Urothelium cell line (cell line): ENCODE measurements around the gene SS18L1.

Source experiments
- DNase-seq: peaks from one replicate; pipeline ENCODE4 v3.0.0; 2011; ENCODE audit warnings: low spot score, mixed read lengths
- FAIRE-seq: peaks from 2 replicates; lab custom pipeline; 2011; peaks lifted over from hg19 to GRCh38; lab: Jason Lieb, UNC

SS18L1 gene

DNA sequence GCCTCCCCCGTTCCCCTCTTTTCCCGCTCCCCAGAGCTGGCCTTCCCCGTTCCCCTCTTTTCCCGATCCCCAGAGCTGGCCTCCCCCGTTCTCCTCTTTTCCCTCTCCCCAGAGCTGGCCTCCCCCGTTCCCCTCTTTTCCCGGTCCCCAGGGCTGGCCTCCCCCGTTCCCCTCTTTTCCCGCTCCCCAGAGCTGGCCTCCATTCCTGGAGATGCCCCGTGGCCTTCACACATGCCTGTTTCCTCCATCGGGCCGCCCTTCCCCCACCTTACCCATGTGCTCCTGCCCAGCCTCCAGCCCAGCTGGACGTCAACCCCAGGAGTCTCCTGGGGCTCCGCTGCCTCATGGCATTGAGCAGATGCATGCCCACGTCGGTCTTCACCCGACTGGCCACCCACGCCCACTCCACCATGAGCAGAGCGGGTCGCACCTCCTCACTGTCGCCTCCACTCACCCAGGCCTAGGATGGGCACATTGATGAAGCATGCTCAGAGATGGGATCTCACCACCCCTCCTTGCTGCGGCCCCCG is 8.3 kb downstream of the SS18L1 start:
- DNase-seq (no peak), FAIRE-seq (no peak)

DNA sequence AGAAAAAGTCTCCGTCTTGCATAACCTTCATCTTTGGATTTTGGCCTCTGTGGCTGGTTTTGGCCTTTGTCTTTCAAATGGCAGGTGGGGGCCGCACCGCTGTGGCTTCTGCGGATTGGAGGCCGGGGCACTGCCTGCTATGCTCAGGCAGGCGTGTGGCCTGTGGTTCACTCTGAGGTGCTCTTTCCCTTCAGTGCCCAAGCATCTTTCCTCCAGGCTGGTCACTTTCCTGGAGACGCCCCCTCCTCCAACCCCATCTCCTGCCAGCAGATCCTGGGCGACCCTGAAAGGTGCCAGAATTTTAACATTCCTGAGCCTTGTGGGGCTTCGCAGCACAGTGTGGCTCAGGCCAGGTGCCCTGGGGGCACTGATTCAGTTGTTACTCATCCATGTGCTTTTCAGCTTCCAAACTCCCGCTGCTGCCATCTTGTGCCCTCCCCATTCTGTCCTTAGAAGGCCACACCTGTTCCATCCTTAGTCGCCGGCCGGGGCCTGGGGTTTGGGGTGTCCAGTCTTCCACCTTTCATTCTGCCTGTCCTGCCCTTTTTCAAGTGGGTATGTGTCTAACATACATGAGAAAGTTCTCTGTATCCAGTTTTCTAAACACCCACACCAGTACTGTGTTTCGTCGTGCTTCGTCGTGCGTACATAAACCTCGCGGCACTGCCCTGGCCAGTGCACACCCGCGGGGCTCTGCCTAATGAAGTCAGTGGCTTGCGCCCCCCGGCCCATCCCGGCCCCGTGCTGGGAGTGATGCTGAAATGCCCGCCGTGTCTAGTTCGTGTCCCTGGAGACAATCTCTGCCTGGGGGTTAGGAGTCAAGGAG is 12.1 kb downstream of the SS18L1 start:
- FAIRE-seq (no peak), DNase-seq (no peak)

DNA sequence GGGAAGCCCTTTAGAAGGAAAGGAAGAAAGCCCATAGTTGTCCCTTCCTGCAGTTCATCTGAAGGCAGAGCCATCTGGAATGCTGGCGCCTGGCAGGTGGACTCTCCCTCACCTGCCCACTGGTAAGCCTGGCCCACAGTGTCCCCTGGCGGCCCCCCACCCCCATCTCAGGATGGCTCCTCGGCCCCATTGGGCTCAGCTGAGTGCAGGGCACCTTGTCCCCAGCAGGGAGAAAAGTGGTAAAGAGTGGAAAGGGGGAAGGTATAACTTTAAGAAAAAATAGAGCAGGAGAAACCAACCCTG is 12.6 kb downstream of the SS18L1 start:
- FAIRE-seq (no peak), DNase-seq (no peak)

DNA sequence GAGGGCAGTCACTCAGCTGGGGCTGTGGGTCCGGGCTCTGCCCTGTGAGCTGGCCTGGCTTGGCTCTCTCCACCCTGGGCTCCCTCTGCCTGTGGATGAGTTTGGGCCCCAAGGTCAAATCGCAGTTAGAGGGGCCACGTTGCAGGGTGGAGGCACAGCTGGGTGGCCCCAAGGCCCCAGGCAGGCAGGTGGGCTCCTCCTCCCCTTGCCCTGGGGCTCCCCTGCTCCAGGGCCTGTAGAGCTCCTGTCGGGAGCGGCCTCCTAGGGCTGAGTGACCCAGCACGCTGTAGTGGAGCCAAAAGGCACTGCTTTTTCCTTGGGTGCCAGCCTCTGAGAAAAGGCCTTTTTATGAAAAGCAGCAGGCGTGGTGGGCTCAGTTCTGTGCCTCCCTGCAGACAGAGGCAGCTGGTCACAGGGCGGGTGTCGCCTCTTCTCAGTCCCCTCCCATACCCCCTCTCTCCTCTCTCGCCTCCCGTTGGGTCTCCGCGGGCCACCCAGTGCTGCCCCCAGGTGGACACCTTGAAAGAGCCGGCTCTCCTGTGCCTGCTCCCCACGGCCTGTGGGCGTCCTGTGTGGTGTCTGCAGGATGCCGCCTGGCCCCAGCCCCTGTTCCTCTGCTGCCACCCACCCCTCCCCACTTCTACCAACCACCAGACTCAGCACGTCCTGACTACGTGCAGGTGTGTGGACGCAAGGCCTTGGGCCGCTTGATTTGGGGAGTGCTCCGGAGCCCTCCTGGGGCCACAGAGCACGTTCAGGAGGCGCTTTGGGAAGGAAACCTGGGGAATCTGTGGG is 13.2 kb downstream of the SS18L1 start:
- FAIRE-seq (peak; percentile 72), DNase-seq (peak; percentile 74)

DNA sequence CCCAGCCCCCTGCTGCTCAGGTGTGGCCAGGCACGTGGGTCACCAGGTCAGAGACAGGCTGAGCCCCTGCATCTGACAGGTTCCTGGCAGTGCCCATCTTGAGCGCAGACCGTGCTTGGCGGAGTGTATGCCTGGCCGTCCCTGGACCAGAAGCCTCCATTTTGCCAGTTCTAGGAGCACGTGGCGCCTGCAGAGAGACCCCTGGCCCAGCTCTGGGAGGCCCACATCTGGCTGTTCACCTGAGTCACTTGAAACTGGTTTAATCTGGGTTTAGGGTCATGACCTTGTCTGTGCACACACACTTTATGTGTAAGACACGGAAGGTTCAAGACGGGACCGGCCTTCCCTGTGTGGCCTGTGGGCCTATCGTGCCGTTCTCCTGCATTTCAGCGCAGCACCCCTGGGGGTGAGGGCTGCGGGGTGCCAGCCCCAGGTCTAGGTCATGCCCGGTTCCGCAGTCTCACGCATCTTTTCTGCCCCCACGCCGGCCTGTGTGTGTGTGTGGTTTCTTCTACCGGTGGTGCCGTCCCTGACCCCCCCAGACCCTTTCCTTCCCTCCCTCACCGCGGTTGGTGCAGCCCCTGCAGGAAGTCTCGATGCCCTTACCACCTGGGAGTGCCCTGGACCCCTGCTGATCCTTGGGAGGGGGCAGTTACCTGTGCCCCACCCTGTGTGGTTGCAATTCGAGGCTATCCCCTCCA is 14.0 kb downstream of the SS18L1 start:
- DNase-seq (no peak), FAIRE-seq (no peak)

DNA sequence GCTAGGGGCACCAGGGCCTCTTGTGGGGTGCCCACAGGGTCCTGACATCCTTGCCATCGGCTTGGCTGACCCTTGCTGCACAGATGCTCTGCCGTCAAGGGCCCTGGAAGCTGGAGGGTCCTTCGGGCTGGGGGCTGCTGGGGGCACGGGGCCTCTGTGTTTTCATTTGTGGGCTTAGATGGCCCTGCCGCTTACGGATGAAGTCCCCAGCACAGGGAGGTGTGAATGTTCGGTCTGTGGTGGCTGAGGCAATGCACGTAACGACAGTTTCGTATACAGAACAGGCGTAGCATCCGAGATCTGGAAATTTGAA is 14.5 kb downstream of the SS18L1 start:
- no peak for DNase-seq
- no peak for FAIRE-seq

DNA sequence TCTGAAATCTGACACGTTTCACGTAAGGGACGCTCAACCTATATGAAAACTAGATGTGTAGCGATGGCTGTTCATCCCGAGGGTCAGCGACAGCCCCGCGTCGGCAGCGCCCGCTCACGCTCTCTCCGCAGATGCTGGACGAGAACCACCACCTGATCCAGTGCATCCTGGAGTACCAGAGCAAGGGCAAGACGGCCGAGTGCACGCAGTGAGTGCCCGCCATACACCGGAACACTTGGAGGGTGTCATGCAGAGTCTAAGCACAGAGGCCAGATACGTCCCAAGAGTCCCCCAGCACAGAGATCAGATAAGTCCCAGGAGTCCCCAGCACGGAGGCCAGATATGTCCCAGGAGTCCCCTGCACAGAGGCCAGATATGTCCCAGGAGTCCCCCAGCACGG is 15.0 kb downstream of the SS18L1 start:
- FAIRE-seq (no peak), DNase-seq (no peak)

DNA sequence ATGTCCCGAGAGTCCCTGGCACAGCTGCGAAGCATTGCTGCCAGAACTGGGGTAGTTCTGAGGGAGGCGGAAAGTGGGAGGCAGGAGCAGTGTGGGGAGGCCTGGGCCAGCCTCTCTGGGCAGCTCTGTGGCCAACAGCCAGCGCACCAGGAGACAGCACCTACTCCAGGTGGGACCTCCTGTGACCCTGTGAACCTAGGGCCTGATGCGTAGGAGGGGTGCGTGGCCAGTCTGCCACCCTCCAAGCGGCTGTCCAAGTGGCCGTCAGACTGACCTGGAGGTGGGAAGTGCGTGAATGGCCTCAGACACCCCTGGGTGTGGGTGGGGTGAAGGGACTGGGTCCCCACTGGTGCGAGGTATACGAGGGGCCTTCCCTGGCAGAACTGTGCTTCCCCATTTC is 15.5 kb downstream of the SS18L1 start:
- peak; percentile 72 for FAIRE-seq
- DNase-seq, result no peak

DNA sequence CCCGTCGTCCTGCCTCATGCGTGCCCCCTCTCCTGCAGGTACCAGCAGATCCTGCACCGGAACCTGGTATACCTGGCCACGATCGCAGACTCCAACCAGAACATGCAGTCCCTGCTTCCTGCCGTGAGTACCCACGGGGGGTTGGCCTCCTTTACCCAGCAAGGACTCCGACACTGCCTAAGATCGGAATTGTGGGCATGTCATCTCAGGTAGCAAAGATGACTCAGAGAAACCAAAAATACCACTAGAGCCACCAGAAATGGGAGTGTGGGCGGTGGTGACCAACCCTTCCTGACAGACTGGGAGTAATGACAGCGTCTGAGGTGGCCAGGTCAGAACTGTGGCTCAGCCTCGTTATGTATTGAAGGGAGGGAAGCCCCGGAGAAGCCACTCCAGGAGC is 16.3 kb downstream of the SS18L1 start:
- FAIRE-seq (peak; percentile 93), DNase-seq (peak; percentile 88)

DNA sequence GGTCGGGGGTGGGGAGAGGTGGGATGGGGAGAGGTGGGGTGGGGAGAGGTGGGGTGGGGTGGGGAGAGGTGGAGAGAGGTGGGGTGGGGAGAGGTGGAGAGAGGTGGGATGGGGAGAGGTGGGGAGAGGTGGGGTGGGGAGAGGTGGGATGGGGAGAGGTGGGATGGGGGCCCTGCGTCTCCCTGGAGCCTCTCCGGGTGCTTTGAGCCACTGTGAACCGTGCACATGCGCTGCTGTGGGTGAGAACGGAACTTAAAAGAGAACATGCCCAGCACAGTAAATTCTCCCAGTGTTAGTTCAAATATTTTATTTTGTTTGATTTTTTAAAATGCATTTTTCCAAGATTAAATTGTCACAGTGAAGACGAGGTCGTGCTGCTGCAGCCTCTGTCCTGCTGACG is 16.7 kb downstream of the SS18L1 start:
- DNase-seq (no peak), FAIRE-seq (no peak)

DNA sequence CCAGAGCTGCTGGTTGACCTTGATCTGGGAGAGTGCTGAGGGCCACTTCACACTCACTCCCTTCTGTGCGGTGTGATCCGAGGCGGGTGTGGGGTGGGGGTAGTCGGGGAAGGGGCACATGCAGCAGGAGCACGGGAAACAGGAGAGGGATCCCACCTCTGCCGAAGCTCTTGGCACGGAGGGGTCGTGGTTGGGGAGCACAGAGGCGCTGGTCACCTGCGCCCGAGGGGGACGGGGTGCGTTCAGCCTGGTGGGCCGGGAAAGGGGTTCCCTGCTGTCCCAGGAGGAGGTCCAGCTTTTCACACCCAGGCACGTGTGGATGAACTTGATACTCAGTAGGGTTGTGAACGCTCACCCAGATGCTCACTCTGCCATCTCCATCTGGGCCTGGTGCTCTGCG is 17.3 kb downstream of the SS18L1 start:
- DNase-seq, result no peak
- FAIRE-seq, result no peak

DNA sequence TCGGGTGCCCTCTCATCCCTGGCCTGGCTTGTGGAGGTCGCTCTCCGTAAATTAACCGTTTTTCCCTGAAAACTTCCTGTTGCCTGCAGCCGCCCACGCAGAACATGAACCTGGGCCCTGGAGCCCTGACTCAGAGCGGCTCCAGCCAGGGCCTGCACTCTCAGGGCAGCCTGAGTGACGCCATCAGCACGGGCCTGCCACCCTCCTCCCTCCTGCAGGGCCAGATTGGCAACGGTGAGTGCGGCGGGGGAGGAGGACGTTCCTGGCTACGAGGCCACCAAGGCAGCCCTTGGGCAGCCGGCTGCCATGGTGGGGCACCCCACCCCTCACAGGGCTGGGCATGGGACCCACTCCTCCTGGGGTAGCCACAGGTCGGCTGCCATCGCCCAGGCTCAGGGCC is 17.8 kb downstream of the SS18L1 start:
- FAIRE-seq, result no peak
- peak; percentile 95 for DNase-seq

DNA sequence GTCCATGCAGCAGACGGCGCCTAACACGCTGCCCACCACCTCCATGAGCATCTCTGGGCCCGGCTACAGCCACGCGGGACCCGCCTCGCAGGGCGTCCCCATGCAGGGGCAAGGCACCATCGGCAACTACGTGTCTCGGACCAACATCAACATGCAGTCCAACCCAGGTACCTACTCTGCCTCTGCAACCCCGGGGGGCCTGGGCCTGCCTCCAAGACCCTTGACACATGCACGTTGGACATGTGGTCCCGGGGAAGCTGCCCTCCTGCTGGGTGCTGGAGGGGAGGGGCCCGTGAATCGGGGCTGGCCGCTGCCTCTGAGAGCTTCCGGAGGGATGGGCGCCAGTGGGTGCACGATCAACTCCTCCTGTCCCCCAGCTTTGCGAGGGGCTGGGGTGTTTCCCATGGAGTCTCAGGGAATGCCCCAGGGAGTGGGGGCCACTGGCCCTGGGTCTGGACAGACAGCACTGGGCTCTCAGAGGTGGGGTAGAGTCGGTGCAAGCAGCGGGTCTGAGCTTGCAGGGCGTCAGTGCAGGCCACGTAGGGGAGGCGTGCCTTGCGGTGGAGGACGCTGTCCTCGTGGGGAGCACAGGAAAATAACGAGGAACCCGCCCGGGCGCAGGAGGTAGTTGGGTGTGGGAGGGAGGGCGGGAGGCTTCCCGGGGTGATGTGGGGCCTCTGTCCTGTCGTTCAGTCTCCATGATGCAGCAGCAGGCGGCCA is 19.4 kb downstream of the SS18L1 start:
- peak; percentile 83 for FAIRE-seq
- no peak for DNase-seq

DNA sequence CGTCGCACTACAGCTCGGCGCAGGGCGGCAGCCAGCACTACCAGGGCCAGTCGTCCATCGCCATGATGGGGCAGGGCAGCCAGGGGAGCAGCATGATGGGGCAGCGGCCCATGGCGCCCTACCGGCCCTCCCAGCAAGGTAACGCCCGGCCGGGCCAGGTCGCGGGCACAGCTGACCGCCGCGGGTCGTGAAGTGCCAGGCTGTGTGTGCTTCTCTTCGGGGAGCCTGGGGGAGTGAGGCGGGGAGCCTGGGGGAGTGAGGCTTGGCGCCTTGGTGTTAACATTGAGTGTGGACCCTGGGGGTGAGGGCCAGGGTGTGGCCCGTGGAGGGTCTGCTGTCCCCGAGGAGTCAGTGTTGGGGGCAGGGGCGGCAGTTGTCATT is 19.9 kb downstream of the SS18L1 start:
- FAIRE-seq (no peak), DNase-seq (no peak)

DNA sequence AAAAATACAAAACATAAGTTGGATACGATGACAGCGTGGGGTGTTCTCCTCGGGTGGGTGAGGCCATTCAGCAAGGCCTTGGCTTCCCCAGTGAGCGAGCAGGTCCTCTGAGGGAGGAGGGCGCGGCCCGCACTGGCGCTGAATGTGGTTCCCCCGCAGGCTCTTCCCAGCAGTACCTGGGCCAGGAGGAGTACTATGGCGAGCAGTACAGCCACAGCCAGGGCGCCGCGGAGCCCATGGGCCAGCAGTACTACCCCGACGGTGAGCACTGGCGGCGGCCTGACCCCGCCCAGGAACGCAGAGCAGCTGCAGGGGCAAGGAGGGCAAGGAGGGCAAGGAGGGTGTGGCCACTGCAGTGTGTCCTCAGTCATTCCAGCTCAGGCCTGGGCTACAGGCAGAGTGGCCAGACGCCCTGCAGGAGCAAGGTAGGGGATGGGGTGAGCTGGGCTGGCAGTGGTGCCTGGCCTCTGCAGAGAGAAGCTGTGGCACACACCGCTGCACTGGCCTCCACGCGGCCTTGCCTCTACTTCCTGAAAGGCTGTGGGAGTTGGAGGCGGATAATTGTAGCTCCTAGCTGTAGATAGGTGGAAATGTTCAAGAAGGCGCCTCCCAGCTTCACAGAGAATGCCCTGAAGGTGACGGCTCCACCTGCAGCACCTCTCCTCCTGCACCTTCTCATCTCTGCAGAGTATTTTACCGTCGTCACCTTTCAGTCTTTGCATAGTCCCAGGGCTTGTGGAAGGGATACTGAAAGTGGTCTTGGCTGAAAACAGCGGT is 20.6 kb downstream of the SS18L1 start:
- DNase-seq (no peak), FAIRE-seq (no peak)

DNA sequence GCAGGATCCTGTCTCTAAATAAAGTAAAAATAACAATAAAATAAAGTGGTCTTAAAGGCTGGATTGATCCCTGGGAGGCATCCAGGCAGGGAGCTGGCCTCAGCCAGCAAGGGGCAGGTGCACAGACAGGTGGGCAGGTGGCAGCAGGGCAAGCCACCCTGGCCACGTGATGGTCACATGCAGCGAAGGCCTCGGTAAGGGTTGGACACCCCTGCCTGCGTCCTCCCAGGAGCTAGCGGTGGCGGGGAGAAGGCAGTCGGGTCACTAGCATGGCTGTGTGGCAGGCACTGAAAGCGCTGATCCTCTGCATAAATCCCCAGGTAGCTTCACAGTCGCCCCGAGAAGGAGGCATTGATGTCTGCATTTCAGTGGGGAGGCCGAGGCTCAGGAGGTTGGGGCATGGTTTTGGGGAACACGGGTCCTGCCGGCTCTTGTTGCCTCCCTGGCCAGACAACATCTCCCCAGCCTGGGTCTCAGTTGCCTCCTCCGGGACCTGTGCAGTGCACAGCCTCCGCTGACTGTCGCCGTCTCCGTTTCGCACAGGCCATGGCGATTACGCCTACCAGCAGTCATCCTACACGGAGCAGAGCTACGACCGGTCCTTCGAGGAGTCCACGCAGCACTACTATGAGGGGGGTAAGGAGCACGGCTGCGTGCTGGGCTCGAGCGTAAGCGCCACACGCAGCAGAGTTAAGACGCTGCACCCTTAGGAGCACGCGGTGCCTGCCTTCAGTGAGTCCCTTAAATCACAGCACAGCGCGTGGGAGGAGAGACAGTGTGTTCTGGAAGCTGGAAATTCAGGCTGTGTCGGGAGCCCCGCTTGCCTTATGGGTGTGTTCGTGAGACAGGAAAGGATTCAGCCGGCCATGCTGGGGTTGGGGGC is 21.6 kb downstream of the SS18L1 start:
- FAIRE-seq (no peak), DNase-seq (no peak)

DNA sequence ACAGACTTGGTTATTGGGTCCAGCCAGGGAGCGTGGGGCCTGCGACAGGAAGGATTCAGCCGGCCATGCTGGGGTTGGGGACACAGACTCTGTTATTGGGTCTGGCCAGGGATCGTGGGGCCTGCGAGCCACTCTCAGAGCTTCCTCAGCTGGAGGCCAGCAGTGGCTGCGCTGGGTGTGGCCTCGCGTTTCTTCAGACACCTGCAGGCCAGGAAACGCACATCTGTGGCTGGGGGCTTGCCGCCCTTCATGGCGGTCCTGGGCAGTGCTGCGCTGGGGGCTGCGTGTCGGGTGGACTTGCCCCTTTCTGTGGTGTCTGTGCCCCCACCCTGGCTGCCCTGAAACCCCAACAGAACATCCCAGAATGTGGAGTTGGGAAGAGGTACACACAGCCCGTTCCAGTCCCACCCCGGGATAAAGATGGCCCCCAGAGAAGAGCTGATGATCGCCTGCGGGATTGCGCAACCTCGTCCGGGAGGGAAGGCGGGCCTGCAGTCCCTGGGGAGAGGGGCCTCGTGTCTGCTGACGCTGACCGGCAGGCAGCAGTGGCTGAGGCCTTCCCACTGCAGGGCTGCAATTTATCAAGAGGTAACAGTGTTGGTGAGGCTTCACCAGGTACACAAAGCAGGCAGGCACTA is 22.3 kb downstream of the SS18L1 start:
- DNase-seq (no peak), FAIRE-seq (no peak)

DNA sequence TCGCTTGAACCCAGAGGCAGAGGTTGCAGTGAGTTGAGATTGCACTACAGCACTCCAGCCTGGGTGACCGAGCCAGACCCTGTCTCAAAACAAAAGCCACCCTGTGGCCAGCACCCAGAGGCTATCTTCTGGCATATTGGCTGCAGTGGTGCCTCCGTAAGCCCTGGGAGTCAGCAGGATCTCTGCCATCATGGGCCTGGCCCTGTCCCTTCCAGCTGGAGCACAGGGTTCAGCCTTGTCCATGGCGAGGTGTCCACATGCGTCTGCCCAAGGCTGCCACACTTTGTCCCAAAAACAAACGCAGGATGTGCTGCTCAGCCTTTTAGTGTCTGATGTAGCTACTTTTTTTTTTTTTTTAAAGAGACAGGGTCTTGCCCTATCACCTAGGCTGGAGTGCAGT is 23.9 kb downstream of the SS18L1 start:
- no peak for FAIRE-seq

DNA sequence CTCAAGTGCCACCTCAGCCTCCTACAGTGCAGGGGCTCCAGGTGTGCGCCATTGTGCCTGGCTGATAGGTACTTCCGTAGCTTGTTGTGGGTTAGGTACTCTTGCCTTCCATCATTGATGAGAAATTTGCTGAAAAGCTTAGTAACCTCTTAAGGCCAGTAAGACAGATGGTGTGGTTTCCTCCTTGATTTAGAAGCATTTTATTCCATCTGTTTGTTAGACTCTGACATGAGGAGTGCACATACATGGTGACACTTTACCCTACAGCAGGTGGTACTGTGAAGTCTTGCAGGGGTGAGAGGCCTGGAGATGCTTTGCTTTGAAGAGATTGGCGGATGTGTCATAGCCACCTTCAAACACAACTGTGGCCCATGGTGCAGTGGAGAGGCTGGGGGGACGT is 24.5 kb downstream of the SS18L1 start:
- no peak for FAIRE-seq
- no peak for DNase-seq

More for the DNA sequence above, 23.9 kb downstream of the SS18L1 start:
- no peak for DNase-seq
